CD14-positive monocyte (primary cell): ENCODE data around the gene NAPG. TPM values are rescaled to one million over a fixed set of nuclear protein-coding genes. Genes with fewer than 3 reads are reported as not detected.
A peak's percentile ranks its signal among the peaks of the same experiment; 100 is the strongest.

Source experiments
- DNase-seq, 3 donors: peaks; one replicate each; pipeline ENCODE4 v3.0.0-alpha.2; 2011 to 2022
- H2AFZ ChIP-seq: 2 replicates; pipeline ENCODE4 v1.6.0; 2012; ENCODE audit warnings: mild to moderate bottlenecking, low read depth, low read length, inconsistent platforms; ENCODE audit not compliant: insufficient read depth, poor library complexity, severe bottlenecking
- H3K27ac ChIP-seq, 2 donors: 1 replicate in 1 of 2; 2 replicates in 1 of 2; pipeline ENCODE4 v1.5.1; 2012 to 2013; ENCODE audit warnings: low read length in 2 of 2, control low read depth in 1 of 2, inconsistent platforms in 1 of 2, low read depth in 1 of 2, mild to moderate bottlenecking in 1 of 2
- H3K27me3 ChIP-seq, 2 donors: one replicate each; pipeline versions ENCODE4 v1.6.0 to v1.6.1; 2011 to 2013; ENCODE audit warnings: low read length in 2 of 2; ENCODE audit not compliant: control insufficient read depth in 2 of 2, insufficient read depth in 2 of 2
- H3K36me3 ChIP-seq, 2 donors: replicated peaks in 1 of 2; 1 replicate in 1 of 2; 2 replicates in 1 of 2; pipeline versions ENCODE4 v1.5.1 to v1.6.1; 2012 to 2013; ENCODE audit warnings: low read length in 2 of 2, control low read depth in 1 of 2, inconsistent platforms in 1 of 2, mild to moderate bottlenecking in 1 of 2; ENCODE audit not compliant: insufficient read depth in 2 of 2, control insufficient read depth in 1 of 2
- H3K4me1 ChIP-seq, 2 donors: 1 replicate in 1 of 2; 2 replicates in 1 of 2; pipeline versions ENCODE4 v1.5.1 to v1.6.1; 2012 to 2013; ENCODE audit warnings: low read length in 2 of 2, control low read depth in 1 of 2, inconsistent platforms in 1 of 2, mild to moderate bottlenecking in 1 of 2, moderate library complexity in 1 of 2; ENCODE audit not compliant: insufficient read depth in 2 of 2, control insufficient read depth in 1 of 2
- H3K4me2 ChIP-seq: replicated peaks from 2 replicates; pipeline ENCODE3; 2012; ENCODE audit warnings: low read length, moderate library complexity, mild to moderate bottlenecking; ENCODE audit not compliant: poor library complexity, severe bottlenecking; ENCODE audit errors: extremely low read depth
- H3K4me3 ChIP-seq, 3 experiments: fragments of 200-600 bp in 1 of 3; sonication (generic) in 1 of 3; replicated peaks in 1 of 3; 1 replicate in 2 of 3; 2 replicates in 1 of 3; pipeline ENCODE4 v1.5.1; 2011 to 2013; ENCODE audit warnings: low read length in 3 of 3, mild to moderate bottlenecking in 3 of 3, control low read depth in 2 of 3, low read depth in 2 of 3, inconsistent platforms in 1 of 3, moderate library complexity in 1 of 3
- H3K79me2 ChIP-seq: 2 replicates; pipeline ENCODE4 v1.6.0; 2012; ENCODE audit warnings: mild to moderate bottlenecking, control low read depth, inconsistent platforms, low read length, moderate library complexity; ENCODE audit not compliant: insufficient read depth
- H3K9ac ChIP-seq: 2 replicates; pipeline ENCODE4 v1.6.0; 2017; ENCODE audit warnings: low read length, mild to moderate bottlenecking; ENCODE audit not compliant: insufficient read depth, poor library complexity, severe bottlenecking
- H3K9me3 ChIP-seq, 2 donors: replicated peaks in 1 of 2; 1 replicate in 1 of 2; 2 replicates in 1 of 2; pipeline versions ENCODE4 v1.5.1 to v1.6.1; 2012 to 2013; ENCODE audit warnings: low read length in 2 of 2, control low read depth in 1 of 2; ENCODE audit not compliant: control insufficient read depth in 1 of 2, insufficient read depth in 1 of 2
- H4K20me1 ChIP-seq: 2 replicates; pipeline ENCODE4 v1.6.0; 2012; ENCODE audit warnings: mild to moderate bottlenecking, low read length, control low read depth, moderate library complexity; ENCODE audit not compliant: insufficient read depth
- H3K27ac Mint-ChIP-seq, 7 donors: one replicate each; pipeline ENCODE4 v1.8.0; 2020; ENCODE audit warnings: mild to moderate bottlenecking in 7 of 7, mixed read lengths in 7 of 7, moderate library complexity in 6 of 7, inconsistent platforms in 2 of 7
- H3K27me3 Mint-ChIP-seq, 3 donors: one replicate each; pipeline ENCODE4 v1.8.0; 2021 to 2022; ENCODE audit warnings: low read depth in 3 of 3, mild to moderate bottlenecking in 3 of 3, mixed read lengths in 3 of 3, moderate library complexity in 3 of 3, inconsistent platforms in 1 of 3
- H3K36me3 Mint-ChIP-seq, 2 donors: one replicate each; pipeline ENCODE4 v1.8.0; 2020; ENCODE audit warnings: mixed read lengths in 2 of 2, inconsistent platforms in 1 of 2, mild to moderate bottlenecking in 1 of 2
- H3K4me1 Mint-ChIP-seq: one replicate; pipeline ENCODE4 v1.8.0; 2020; ENCODE audit warnings: mild to moderate bottlenecking, mixed read lengths
- H3K4me3 Mint-ChIP-seq, 2 donors: one replicate each; pipeline ENCODE4 v1.8.0; 2020; ENCODE audit warnings: mild to moderate bottlenecking in 2 of 2, mixed read lengths in 2 of 2, moderate library complexity in 1 of 2
- H3K9me3 Mint-ChIP-seq, 7 donors: one replicate each; pipeline ENCODE4 v1.8.0; 2020 to 2022; ENCODE audit warnings: mixed read lengths in 7 of 7, mild to moderate bottlenecking in 6 of 7, moderate library complexity in 6 of 7, inconsistent platforms in 2 of 7
- CTCF ChIP-seq: fragments of 200-600 bp; IDR thresholded peaks from one replicate; pipeline ENCODE4 v1.8.0; 2022; ENCODE audit warnings: antibody characterized with exemption, mild to moderate bottlenecking
- WGBS: methylation state at CpG from one replicate; pipeline ENCODE4 v1.1.5; 2013; ENCODE audit warnings: missing lambda C conversion rate; ENCODE audit not compliant: insufficient coverage; 5-methylcytosine and 5-hydroxymethylcytosine counted together
- intact Hi-C, 2 donors: fragments of 100-400 bp; cut with micrococcal nuclease; formaldehyde crosslinking; loops; one replicate each; pipeline versions ENCODE4 v1.15.0 to v1.15.1; 2023
- polyA plus RNA-seq, 3 donors: library from polyadenylated mRNA; depleted of rRNA in 1 of 3; unstranded in 2 of 3; stranded (reverse) in 1 of 3; fragments of 300-500 nt in 2 of 3; fragments of >200 nt in 1 of 3; fragmentation: Illumina TruSeq in 2 of 3; gene quantifications; 1 replicate in 2 of 3; 2 replicates in 1 of 3; pipeline ENCODE4 v1.2.3, GENCODE V29; 2012 to 2021

The NAPG gene
- polyA plus RNA-seq, 3 donors, result 14.8 to 17.5 (median 15.9) TPM

GRCh38 chr18:10477121-10477862 is 48.5 kb upstream of the NAPG start:
- no CpG with 5 or more reads among the region's 3 CpGs for whole genome bisulfite sequencing
- Histone ChIP-seq H3K4me1 (peaks cover 38 to 47% of the 10 kb centered on the region in 2 donors), H3K4me2 (no peak overlapping the region), H2AFZ (no peak overlapping the region), H3K4me3 (no peak overlapping the region), H3K9ac (no peak overlapping the region), H3K9me3 (no peaks in the 10 kb centered on the region), H3K79me2 (no peaks in the 10 kb centered on the region), H3K27me3 (no peaks in the 10 kb centered on the region), H4K20me1 (no peaks in the 10 kb centered on the region), H3K36me3 (no peaks in the 10 kb centered on the region), H3K27ac (no peak overlapping the region)
- H3K36me3 Mint-ChIP-seq, result no peaks in the 10 kb centered on the region
- H3K27ac Mint-ChIP-seq, result no peak overlapping the region
- peaks cover 48% of the 10 kb centered on the region for H3K4me1 Mint-ChIP-seq
- DNase-seq, result no peak
- TF ChIP-seq CTCF, result no peak
- peaks cover 0 to 2% (median 0%) of the 10 kb centered on the region in 7 donors for H3K9me3 Mint-ChIP-seq
- intact Hi-C loops, result no loop called here
- peak overlapping the region in 1 of 2 donors; percentile 9 for H3K4me3 Mint-ChIP-seq
- H3K27me3 Mint-ChIP-seq, result peaks cover 3 to 13% (median 6%) of the 10 kb centered on the region in 3 donors

GRCh38 chr18:10477863-10478260 is 48.0 kb upstream of the NAPG start:
- Histone ChIP-seq H2AFZ (no peak overlapping the region), H3K4me1 (peaks cover 44 to 53% of the 10 kb centered on the region in 2 donors), H3K27me3 (no peaks in the 10 kb centered on the region), H3K36me3 (no peaks in the 10 kb centered on the region), H3K9me3 (no peaks in the 10 kb centered on the region), H3K4me3 (no peak overlapping the region), H3K9ac (no peak overlapping the region), H3K27ac (no peak overlapping the region), H3K4me2 (no peak overlapping the region), H3K79me2 (no peaks in the 10 kb centered on the region), H4K20me1 (no peaks in the 10 kb centered on the region)
- Mint-ChIP-seq H3K4me3 (no peak overlapping the region), H3K4me1 (peaks cover 53% of the 10 kb centered on the region), H3K27me3 (peaks cover 3 to 13% (median 6%) of the 10 kb centered on the region in 3 donors), H3K36me3 (no peaks in the 10 kb centered on the region), H3K9me3 (peaks cover 0 to 2% (median 0%) of the 10 kb centered on the region in 7 donors), H3K27ac (no peak overlapping the region)
- intact Hi-C loops, result no loop called here
- no peak for DNase-seq
- no peak for TF ChIP-seq CTCF
- WGBS, result 50% methylated on average over 1 of the region's 2 CpGs
